Measurements from ENCODE around the gene ENOSF1. TPM values are rescaled to one million over a fixed set of nuclear protein-coding genes. Genes with fewer than 3 reads are reported as not detected.

The ENOSF1 gene
- total and polyA plus RNA-seq, 2 of the 4 experiments (the other 2 are of a cell fraction) = 12.2 to 12.6 TPM

DNA sequence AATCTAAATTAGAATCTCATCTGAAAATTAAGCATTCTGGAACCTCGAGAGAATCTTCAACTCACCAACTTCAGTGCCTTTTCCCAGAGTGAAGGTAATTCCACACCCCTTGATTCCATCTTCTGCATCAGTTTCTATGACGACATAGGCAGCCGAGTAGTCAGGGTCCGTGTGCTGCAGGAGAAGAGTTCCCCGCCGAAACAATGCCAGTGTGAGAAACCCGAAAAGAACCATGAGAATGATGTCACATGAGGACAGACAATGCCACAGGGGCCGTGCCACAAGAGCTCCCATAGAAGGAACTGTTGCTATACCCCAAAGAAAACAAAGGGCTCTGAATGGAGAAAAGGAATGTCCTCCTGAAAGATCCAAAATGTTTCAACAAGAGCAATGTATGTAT lies 6.0 kb downstream of the ENOSF1 start:
- CTCF ChIA-PET = interaction anchor here (0.6 to 1.3 kb wide), 3 partner anchors 11 to 82 kb away, joined by 3 read pairs; no protein-coding TSS in a partner anchor
- intact Hi-C loops (cut with micrococcal nuclease) = no loop called here

More for the DNA sequence above, 6.0 kb downstream of the ENOSF1 start:
- no TSS peak for BruUV-seq (replicated peaks)
- Histone ChIP-seq H2AK9ac (replicated peaks; ENCODE audit: low read depth, low read length, poor library complexity) (no peak overlapping the region), H3K27ac (ENCODE audit: insufficient read depth, low read length) (no peak overlapping the region), H3K9me3 (ENCODE audit: control insufficient read depth, insufficient read depth, low read length) (no peaks in the 10 kb centered on the region), H3K4me3 (ENCODE audit: insufficient read depth, low read depth, low read length) (no peak overlapping the region), H3K18ac (ENCODE audit: low read depth, low read length) (no peak overlapping the region), H2BK5ac (ENCODE audit: low read depth, low read length, poor library complexity, severe bottlenecking) (no peak overlapping the region), H3K9ac (ENCODE audit: low read depth, low read length) (no peak overlapping the region), H2AK5ac (ENCODE audit: low read depth, low read length) (no peak overlapping the region), H3K56ac (ENCODE audit: extremely low read depth, insufficient read depth, low read length) (no peak overlapping the region), H4K5ac (ENCODE audit: low read depth, low read length) (no peak overlapping the region), H3K79me1 (ENCODE audit: low read depth in 1 of 2, low read length in 2 of 2) (peaks cover 19 to 28% of the 10 kb centered on the region in 2 experiments), H2BK15ac (ENCODE audit: low read depth, low read length) (no peak overlapping the region), H3K4ac (ENCODE audit: low read depth, low read length) (no peak overlapping the region), H3K36me3 (ENCODE audit: control insufficient read depth, insufficient read depth, low read length) (peaks cover 7% of the 10 kb centered on the region), H3K23ac (ENCODE audit: low read depth, low read length) (no peak overlapping the region), H3K4me2 (ENCODE audit: low read depth, low read length) (no peak overlapping the region), H3K27me3 (ENCODE audit: control insufficient read depth, insufficient read depth, low read length) (no peaks in the 10 kb centered on the region), H4K8ac (ENCODE audit: low read depth in 2 of 2, low read length in 2 of 2) (no peak overlapping the region), H4K20me1 (ENCODE audit: insufficient read depth, low read length) (peaks cover 24% of the 10 kb centered on the region), H2BK20ac (ENCODE audit: low read depth, low read length) (no peak overlapping the region), H3K4me1 (ENCODE audit: control insufficient read depth, insufficient read depth, low read length) (peaks cover 10% of the 10 kb centered on the region), H2BK120ac (ENCODE audit: low read depth, low read length) (no peak overlapping the region), H2AFZ (replicated peaks; ENCODE audit: low read length, poor library complexity) (no peak overlapping the region), H3K9me1 (ENCODE audit: insufficient read depth, low read length) (peaks cover 10% of the 10 kb centered on the region), H3K14ac (replicated peaks; ENCODE audit: low read depth, low read length) (no peak overlapping the region), H4K91ac (ENCODE audit: insufficient read depth, low read depth, low read length) (no peak overlapping the region)
- in situ Hi-C loops (cut with MboI; ENCODE audit: low sequenced_read_pairs) (no loop called here), dilution Hi-C loops (cut with HindIII; ENCODE audit: low sequenced_read_pairs, unreplicated experiment) (no loop called here)
- TF ChIP-seq MAFK (IDR thresholded peaks at IDR 0.05; ENCODE audit: low read depth, low read length) (no peak), SMC3 (IDR thresholded peaks at IDR 0.05; ENCODE audit: low read depth, low read length) (no peak), RCOR1 (IDR thresholded peaks at IDR 0.05; ENCODE audit: insufficient replicate concordance, low read length) (no peak), FOS (IDR thresholded peaks at IDR 0.05; ENCODE audit: low read depth, low read length) (no peak), RAD21 (IDR thresholded peaks at IDR 0.05; ENCODE audit: low read length) (no peak), BHLHE40 (IDR thresholded peaks at IDR 0.05; ENCODE audit: low read depth, low read length) (no peak)
- TF ChIP-seq, protein P1, sequence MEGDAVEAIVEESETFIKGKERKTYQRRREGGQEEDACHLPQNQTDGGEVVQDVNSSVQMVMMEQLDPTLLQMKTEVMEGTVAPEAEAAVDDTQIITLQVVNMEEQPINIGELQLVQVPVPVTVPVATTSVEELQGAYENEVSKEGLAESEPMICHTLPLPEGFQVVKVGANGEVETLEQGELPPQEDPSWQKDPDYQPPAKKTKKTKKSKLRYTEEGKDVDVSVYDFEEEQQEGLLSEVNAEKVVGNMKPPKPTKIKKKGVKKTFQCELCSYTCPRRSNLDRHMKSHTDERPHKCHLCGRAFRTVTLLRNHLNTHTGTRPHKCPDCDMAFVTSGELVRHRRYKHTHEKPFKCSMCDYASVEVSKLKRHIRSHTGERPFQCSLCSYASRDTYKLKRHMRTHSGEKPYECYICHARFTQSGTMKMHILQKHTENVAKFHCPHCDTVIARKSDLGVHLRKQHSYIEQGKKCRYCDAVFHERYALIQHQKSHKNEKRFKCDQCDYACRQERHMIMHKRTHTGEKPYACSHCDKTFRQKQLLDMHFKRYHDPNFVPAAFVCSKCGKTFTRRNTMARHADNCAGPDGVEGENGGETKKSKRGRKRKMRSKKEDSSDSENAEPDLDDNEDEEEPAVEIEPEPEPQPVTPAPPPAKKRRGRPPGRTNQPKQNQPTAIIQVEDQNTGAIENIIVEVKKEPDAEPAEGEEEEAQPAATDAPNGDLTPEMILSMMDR (conservative IDR thresholded peaks at IDR 0.05; ENCODE audit: low read depth, low read length) = no peak
- TF ChIP-seq, protein P2, sequence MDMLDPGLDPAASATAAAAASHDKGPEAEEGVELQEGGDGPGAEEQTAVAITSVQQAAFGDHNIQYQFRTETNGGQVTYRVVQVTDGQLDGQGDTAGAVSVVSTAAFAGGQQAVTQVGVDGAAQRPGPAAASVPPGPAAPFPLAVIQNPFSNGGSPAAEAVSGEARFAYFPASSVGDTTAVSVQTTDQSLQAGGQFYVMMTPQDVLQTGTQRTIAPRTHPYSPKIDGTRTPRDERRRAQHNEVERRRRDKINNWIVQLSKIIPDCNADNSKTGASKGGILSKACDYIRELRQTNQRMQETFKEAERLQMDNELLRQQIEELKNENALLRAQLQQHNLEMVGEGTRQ (IDR thresholded peaks at IDR 0.05; ENCODE audit: low read depth, low read length) = no peak
- 97% methylated on average over 6 of the region's 8 CpGs; no CpG with 5 or more reads in 1 of the 2 experiments for WGBS, 2 experiments (ENCODE audit: extremely low coverage in 2 of 2, insufficient read length in 1 of 2)
- ATAC-seq (ENCODE audit: low read depth) (no peak), DNase-seq (no peak)
- POLR2A ChIA-PET (ENCODE audit: unreplicated experiment) = no interaction called here
